Tibial nerve (tissue), 4 donors: ENCODE data around the gene ZDHHC4. TPM values are rescaled to one million over a fixed set of nuclear protein-coding genes. Genes with fewer than 3 reads are reported as not detected.

ENCODE experiments used
- DNase-seq, 2 donors: peaks; one replicate each; pipeline ENCODE4 v3.0.0-alpha.2; 2019; ENCODE audit warnings: low spot score in 2 of 2
- H3K27ac ChIP-seq, 4 donors: fragments of 200-600 bp; sonication (generic) in 3 of 4; one replicate each; pipeline ENCODE4 v1.5.1; 2017 to 2019; ENCODE audit warnings: mild to moderate bottlenecking in 1 of 4
- H3K27me3 ChIP-seq, 2 donors: fragments of 200-600 bp; sonication (generic) in 1 of 2; one replicate each; pipeline versions ENCODE4 v1.5.1 to v1.6.0; 2017 to 2019
- H3K36me3 ChIP-seq, 3 donors: fragments of 200-600 bp; sonication (generic); one replicate each; pipeline ENCODE4 v1.5.1; 2018 to 2019
- H3K4me1 ChIP-seq, 4 donors: fragments of 200-600 bp; sonication (generic) in 3 of 4; one replicate each; pipeline ENCODE4 v1.5.1; 2017 to 2019
- H3K4me3 ChIP-seq, 4 donors: fragments of 200-600 bp; sonication (generic) in 3 of 4; one replicate each; pipeline ENCODE4 v1.5.1; 2017 to 2019; ENCODE audit warnings: mild to moderate bottlenecking in 1 of 4, moderate library complexity in 1 of 4
- H3K9me3 ChIP-seq, 4 donors: fragments of 200-600 bp; sonication (generic) in 3 of 4; one replicate each; pipeline ENCODE4 v1.5.1; 2017 to 2019
- EP300 ChIP-seq, 2 donors: sonication (generic); formaldehyde crosslinking; IDR thresholded peaks; one replicate each; pipeline ENCODE4 v1.6.1; 2017; ENCODE audit warnings: antibody characterized with exemption in 2 of 2, mild to moderate bottlenecking in 1 of 2
- POLR2A ChIP-seq, 2 donors: fragments of 450-650 bp; IDR thresholded peaks; one replicate each; pipeline ENCODE4 v1.6.1; 2017; ENCODE audit warnings: antibody characterized with exemption in 2 of 2, mild to moderate bottlenecking in 2 of 2, moderate library complexity in 2 of 2
- WGBS, 2 donors: methylation state at CpG; one replicate each; pipeline ENCODE4 v1.1.5; 2018; 5-methylcytosine and 5-hydroxymethylcytosine counted together
- total RNA-seq, 4 donors: library from RNA; depleted of rRNA; stranded (reverse); fragments of >200 nt; gene quantifications; one replicate each; pipeline ENCODE4 v1.1.0, GENCODE V29; 2016
- TF ChIP-seq, protein P1 (sequence below), 5 experiments: fragments of 200-600 bp in 3 of 5; fragments of 450-650 bp in 2 of 5; sonication (generic) in 3 of 5; IDR thresholded peaks; one replicate each; pipeline ENCODE4 v1.5.1; 2016 to 2019; ENCODE audit warnings: antibody characterized with exemption in 5 of 5, mild to moderate bottlenecking in 3 of 5, moderate library complexity in 2 of 5

ZDHHC4 gene
- total RNA-seq, 4 donors from 2014 or later = 38.1 to 48.3 (median 43.2) TPM

DNA sequence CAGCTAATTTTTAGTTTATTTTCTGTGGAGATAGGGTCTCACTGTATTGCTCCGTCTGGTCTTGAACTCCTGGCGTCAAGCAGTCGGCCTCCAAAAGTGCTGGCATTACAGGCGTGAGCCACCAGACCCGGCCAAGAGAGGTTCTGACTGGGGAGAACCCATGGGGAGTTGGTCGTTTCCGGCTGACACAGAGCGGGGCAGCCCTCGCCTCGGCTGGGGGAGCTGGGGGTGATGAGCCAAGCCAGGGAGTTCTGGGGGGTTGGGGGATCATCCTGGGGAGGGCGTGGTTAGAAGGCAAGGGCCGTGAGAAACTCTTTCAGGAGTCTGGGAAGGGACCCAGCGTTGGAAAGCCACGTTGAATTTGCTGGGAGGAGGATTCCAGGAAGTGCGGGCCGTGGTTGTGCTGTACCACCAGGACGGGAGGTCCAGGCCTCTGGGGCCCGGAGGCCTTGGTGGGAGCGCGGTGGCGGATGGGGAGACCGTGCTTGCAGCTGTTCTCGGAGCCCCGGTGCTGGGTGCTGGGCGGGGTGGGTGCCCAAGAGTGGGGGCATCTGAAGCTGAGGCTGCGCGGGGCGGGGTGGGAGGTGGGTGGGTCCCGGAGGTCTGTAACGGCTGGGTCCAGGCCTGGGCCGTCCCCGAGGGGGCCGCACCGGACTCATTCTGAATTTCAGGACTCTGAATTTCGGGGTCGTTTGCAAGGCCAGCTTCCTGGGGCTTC, 29.8 kb downstream of the ZDHHC4 start:
- no peak for DNase-seq
- WGBS, 2 donors = 89 to 93% methylated on average over 36 of the region's 36 CpGs
- peaks cover 0 to 79% (median under 1%) of the 10 kb centered on the region in 3 donors for H3K36me3 ChIP-seq

GRCh38 chr7:6607651-6608051, 30.4 kb downstream of the ZDHHC4 start:
- TF ChIP-seq POLR2A (IDR thresholded peaks at IDR 0.05) = no peak
- TF ChIP-seq, protein P1, sequence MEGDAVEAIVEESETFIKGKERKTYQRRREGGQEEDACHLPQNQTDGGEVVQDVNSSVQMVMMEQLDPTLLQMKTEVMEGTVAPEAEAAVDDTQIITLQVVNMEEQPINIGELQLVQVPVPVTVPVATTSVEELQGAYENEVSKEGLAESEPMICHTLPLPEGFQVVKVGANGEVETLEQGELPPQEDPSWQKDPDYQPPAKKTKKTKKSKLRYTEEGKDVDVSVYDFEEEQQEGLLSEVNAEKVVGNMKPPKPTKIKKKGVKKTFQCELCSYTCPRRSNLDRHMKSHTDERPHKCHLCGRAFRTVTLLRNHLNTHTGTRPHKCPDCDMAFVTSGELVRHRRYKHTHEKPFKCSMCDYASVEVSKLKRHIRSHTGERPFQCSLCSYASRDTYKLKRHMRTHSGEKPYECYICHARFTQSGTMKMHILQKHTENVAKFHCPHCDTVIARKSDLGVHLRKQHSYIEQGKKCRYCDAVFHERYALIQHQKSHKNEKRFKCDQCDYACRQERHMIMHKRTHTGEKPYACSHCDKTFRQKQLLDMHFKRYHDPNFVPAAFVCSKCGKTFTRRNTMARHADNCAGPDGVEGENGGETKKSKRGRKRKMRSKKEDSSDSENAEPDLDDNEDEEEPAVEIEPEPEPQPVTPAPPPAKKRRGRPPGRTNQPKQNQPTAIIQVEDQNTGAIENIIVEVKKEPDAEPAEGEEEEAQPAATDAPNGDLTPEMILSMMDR (IDR thresholded peaks at IDR 0.05) = no peak
- TF ChIP-seq EP300 (IDR thresholded peaks at IDR 0.05) = no peak

More for the DNA sequence above, 29.8 kb downstream of the ZDHHC4 start:
- Histone ChIP-seq H3K9me3 (no peaks in the 10 kb centered on the region), H3K27ac (no peak overlapping the region), H3K27me3 (no peaks in the 10 kb centered on the region), H3K4me1 (no peaks in the 10 kb centered on the region), H3K4me3 (no peak overlapping the region)
- TF ChIP-seq POLR2A (IDR thresholded peaks at IDR 0.05) = no peak
- TF ChIP-seq, protein P1 (IDR thresholded peaks at IDR 0.05) = no peak
- TF ChIP-seq EP300 (IDR thresholded peaks at IDR 0.05) = no peak

DNA sequence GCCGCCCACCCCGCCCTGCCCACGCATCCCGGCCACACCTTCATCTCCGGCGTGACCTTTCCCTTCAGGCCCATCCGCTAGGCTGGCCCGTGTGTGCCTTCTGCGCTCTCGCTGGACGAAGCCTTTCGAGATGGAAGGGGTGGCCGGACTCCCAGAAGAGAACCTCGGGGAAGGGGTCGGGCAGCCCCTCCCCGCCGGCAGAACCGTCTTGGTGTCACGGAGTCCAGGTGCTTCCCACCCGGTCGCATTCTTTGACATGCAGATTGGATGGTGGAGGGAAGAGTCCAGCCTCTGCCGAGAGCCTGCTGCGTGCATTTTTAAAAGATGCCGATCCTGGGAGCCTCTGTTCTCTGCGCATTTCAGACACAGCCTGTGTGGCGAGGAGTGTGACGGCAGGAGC, 30.8 kb downstream of the ZDHHC4 start:
- Histone ChIP-seq H3K4me1 (no peaks in the 10 kb centered on the region), H3K4me3 (no peak overlapping the region), H3K9me3 (no peaks in the 10 kb centered on the region), H3K27ac (no peak overlapping the region), H3K27me3 (no peaks in the 10 kb centered on the region), H3K36me3 (peaks cover 0 to 70% (median 0%) of the 10 kb centered on the region in 3 donors)
- WGBS, 2 donors = 90 to 93% methylated on average over 26 of the region's 27 CpGs
- TF ChIP-seq EP300 (IDR thresholded peaks at IDR 0.05) (no peak), POLR2A (IDR thresholded peaks at IDR 0.05) (no peak)
- TF ChIP-seq, protein P1 (IDR thresholded peaks at IDR 0.05) = no peak
- no peak for DNase-seq

More at GRCh38 chr7:6607651-6608051, 30.4 kb downstream of the ZDHHC4 start:
- Histone ChIP-seq H3K27ac (no peak overlapping the region), H3K4me3 (no peak overlapping the region), H3K9me3 (no peaks in the 10 kb centered on the region), H3K4me1 (no peaks in the 10 kb centered on the region), H3K27me3 (no peaks in the 10 kb centered on the region), H3K36me3 (peaks cover 0 to 74% (median 0%) of the 10 kb centered on the region in 3 donors)
- no peak for DNase-seq
- 87 to 90% methylated on average over 9 to 38 of the region's 38 CpGs for WGBS, 2 donors

DNA sequence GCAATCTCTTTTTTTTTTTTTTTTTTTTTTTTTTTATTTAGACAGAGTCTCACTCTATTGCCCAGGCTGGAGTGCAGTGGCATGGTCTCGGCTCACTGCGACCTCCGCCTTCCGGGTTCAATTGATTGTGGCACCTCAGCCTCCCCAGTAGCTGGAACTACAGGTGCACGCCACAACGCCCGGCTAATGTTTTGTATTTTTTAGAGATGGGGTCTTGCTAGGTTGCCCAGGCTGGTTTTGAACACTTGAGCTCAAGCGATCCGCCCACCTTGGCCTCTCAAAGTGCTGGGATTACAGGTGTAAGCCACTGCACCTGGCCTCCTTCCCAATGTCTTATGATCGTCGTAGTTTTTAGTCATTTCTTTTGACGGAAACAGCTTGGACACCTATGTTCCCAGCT, 31.5 kb downstream of the ZDHHC4 start:
- no peak for DNase-seq
- H3K27ac ChIP-seq = no peak overlapping the region
- WGBS, 2 donors = 93% methylated on average over 12 of the region's 12 CpGs
- TF ChIP-seq, protein P1 (IDR thresholded peaks at IDR 0.05) = no peak
- TF ChIP-seq POLR2A (IDR thresholded peaks at IDR 0.05) (no peak), EP300 (IDR thresholded peaks at IDR 0.05) (no peak)
- H3K4me3 ChIP-seq = no peak overlapping the region
- peaks cover 0 to 63% (median 0%) of the 10 kb centered on the region in 3 donors for H3K36me3 ChIP-seq
- no peaks in the 10 kb centered on the region for H3K27me3 ChIP-seq
- H3K4me1 ChIP-seq = no peaks in the 10 kb centered on the region
- H3K9me3 ChIP-seq = no peaks in the 10 kb centered on the region

DNA sequence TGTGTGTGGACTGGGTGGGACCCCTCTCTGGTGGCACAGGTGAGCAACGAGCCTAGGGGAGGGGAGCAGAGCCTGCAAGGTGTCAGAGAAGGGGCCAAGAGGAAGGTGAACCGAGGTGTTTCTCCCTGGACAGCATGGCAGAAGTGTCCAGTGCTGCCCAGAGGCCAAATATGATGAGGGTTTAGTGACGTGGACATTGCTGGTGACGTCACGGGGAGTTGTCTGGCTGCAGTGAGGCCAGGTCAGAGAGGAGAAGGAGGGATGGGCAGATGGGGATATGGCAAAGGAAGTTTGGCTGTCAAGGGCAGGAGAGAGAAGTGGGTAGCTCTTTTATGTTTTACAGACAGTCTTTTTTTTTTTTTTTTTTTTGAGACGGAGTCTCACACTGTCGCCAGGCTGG, 35.6 kb downstream of the ZDHHC4 start:
- 65 to 67% methylated on average over 7 of the region's 7 CpGs for WGBS, 2 donors
- no peak overlapping the region for H3K27ac ChIP-seq
- no peaks in the 10 kb centered on the region for H3K27me3 ChIP-seq
- peaks cover 0 to 21% (median 8%) of the 10 kb centered on the region in 4 donors for H3K4me1 ChIP-seq
- H3K4me3 ChIP-seq = no peak overlapping the region
- peaks cover 0 to 32% (median 0%) of the 10 kb centered on the region in 3 donors for H3K36me3 ChIP-seq
- TF ChIP-seq, protein P1 (IDR thresholded peaks at IDR 0.05) = no peak
- TF ChIP-seq EP300 (IDR thresholded peaks at IDR 0.05) = no peak
- TF ChIP-seq POLR2A (IDR thresholded peaks at IDR 0.05) = no peak
- no peaks in the 10 kb centered on the region for H3K9me3 ChIP-seq
- no peak for DNase-seq
